LNCaP clone FGC (cell line): ENCODE results near the gene EPB41.

Source experiments
- DNase-seq: peaks from one replicate; pipeline ENCODE4 v3.0.0-alpha.2; 2011; ENCODE audit warnings: low read depth
- H3K4me3 ChIP-seq: 2 replicates; pipeline ENCODE4 v1.5.1; 2011; ENCODE audit warnings: mild to moderate bottlenecking, low read depth, low read length, control low read depth
- CTCF ChIP-seq: IDR thresholded peaks from 2 replicates; pipeline ENCODE4 v1.5.1; 2012; ENCODE audit warnings: mild to moderate bottlenecking; ENCODE audit not compliant: control insufficient read depth, insufficient read depth; ENCODE audit errors: extremely low read depth

The EPB41 gene

GRCh38 chr1:29117381-29117780 is 203.0 kb downstream of the EPB41 start:
- no peak for DNase-seq
- peak; percentile 16; the same call in 1 of the 2 replicates for TF ChIP-seq CTCF
- no peak overlapping the region for H3K4me3 ChIP-seq

DNA sequence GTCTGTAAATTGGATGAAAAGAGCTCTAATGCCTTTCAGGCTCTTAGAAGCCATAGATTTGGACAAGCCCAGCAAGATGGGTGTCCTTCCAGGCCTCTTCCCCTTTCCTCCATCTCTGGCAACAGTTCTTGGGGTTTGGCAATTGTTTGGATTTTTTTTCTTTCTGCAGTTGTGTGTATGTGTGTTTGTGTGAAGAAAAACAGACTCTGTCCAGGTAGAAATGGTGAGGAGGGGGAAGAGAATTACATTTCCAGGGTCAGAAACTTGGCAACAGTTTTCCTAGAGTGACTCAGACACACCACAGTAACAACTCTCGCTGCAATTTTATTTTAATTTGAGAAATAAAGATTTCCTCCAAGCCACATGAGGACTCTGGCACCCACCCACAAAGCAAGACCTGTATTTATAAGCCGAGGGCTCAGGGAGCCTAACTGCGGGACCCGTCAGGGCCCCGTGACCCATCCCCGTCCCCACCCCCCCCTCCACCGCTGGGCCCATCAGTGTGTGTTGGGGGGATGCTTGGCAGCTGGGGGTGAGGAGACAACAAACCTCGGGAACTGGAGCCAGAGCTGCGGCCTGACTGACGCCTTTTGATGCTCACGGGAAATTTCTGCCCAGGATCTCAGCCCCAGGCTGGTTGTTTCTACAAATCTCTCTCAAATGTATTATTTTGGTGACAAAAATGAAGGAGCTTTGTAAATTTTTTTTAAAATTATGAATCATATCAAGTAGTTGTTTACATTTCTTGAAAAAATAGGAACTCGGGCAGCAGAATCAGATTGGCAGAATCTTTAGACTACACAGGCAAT is 205.0 kb downstream of the EPB41 start:
- DNase-seq: no peak
- H3K4me3 ChIP-seq: no peak overlapping the region
- TF ChIP-seq CTCF: no peak

DNA sequence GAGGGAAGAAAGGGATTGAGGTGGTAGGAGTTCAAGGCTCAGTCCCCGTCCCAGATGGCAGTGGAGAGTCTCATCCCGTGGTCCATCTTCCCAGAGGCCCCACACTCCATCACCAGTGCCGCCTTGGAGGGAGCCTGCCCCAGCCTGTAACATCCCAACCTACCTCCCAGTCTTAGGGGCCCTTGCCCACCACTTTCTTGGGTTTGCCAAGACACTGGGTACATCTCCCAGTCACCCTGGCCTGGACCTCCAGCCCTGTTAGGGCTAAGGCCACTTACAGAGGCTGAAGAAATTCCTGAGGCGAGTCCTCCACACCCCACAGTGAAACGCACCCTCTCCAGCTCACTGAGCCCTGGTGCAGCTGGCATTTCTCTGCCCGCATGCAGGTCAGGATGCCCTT is 206.0 kb downstream of the EPB41 start:
- no peak overlapping the region for H3K4me3 ChIP-seq
- no peak for TF ChIP-seq CTCF

DNA sequence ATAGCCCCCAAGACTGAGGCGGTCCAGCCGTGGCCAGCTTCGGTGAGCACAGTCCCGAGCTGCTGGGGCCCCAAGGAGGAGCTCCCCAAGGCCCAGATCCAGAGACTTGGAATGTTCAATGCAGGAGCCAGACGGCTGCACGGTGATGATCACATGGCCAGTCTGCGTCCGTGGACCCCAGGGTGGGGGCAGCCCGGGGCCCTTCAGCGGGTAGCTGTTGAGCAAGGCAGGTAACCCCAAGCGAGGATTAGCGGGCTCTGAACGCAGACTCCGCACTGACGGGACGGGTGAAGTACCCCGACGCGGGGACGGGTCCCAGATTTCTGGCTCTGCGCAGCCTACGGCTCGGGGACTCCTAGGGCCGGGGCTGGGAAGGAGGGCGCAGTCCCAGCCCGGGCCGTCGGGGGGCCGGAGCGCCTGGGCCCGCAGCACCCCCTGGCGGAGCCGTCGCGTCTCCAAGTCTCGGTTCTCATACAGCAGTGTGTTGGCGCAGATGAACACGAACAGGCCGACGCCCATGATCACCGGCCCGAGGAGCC is 206.6 kb downstream of the EPB41 start:
- no peak overlapping the region for H3K4me3 ChIP-seq
- DNase-seq: no peak
- TF ChIP-seq CTCF: peak; percentile 30; the same call in 1 of the 2 replicates

More for the DNA sequence above, 206.0 kb downstream of the EPB41 start:
- DNase-seq: no peak

GRCh38 chr1:29121516-29121935 is 207.2 kb downstream of the EPB41 start:
- H3K4me3 ChIP-seq: no peak overlapping the region
- DNase-seq: no peak
- 0 out of 2 replicates have a peak, but pooled peaks have one; percentile 3 for TF ChIP-seq CTCF

DNA sequence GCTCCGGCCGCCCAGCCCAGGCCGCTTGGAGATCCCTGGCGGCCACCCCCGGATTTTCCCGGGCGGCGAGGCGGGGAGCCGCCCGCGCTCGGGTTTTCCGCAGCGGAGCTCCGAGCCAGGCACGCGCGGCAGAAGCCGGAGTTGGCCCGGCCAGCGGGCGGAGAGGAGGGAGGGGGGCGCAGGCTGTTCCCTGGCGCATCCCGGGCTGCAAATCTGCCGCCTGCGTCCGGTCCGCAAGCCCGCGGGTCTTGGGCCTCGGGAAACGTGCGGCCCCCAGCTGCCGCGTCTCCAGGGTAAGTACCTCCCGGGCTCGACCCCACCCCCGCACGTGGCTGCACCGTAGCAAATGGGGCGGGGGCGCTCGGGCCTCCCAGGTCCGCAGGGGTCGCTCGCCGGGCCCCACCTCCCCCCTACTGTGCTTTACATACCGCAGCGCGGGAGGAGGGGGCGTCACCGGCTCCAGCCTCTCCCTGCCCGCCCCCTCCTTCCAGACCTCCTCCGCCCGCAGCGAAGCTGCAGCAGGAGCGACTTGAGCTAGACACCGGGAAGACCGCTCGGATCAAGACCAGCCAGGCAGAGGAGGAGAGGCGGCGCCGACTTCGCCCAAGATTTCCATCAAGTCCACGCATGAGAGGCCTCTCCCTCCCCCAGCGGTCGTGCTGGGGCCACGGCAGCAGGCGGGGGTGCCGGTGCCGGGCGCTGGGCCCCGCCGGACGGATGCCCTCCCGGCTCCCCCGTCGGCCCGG is 207.7 kb downstream of the EPB41 start:
- DNase-seq: no peak
- no peak for TF ChIP-seq CTCF
- H3K4me3 ChIP-seq: no peak overlapping the region
